KOPT-K1 (cell line): ENCODE data around the gene BLMH.
A peak's percentile ranks its signal among the peaks of the same experiment; 100 is the strongest.

ENCODE experiments used
- H3K27ac ChIP-seq: fragments of 200-600 bp; sonication (generic); 2 replicates; pipeline ENCODE4 v1.5.1; 2016; ENCODE audit warnings: antibody characterized with exemption, mild to moderate bottlenecking, low read depth, low read length; ENCODE audit not compliant: poor library complexity, severe bottlenecking
- H3K36me3 ChIP-seq: fragments of 200-600 bp; sonication (generic); 2 replicates; pipeline ENCODE4 v1.5.1; 2017; ENCODE audit warnings: antibody characterized with exemption, mild to moderate bottlenecking, low read length, moderate library complexity; ENCODE audit not compliant: insufficient read depth
- H3K9me3 ChIP-seq: fragments of 200-600 bp; sonication (generic); 2 replicates; pipeline ENCODE4 v1.5.1; 2017; ENCODE audit warnings: antibody characterized with exemption, low read length, mild to moderate bottlenecking; ENCODE audit not compliant: insufficient read depth, poor library complexity, severe bottlenecking

Gene BLMH

GRCh38 chr17:30318155-30318554 is 26.4 kb upstream of the BLMH start:
- H3K36me3 ChIP-seq = no peaks in the 10 kb centered on the region
- no peak overlapping the region for H3K27ac ChIP-seq
- no peaks in the 10 kb centered on the region for H3K9me3 ChIP-seq

GRCh38 chr17:30316736-30317135 is 25.0 kb upstream of the BLMH start:
- Histone ChIP-seq H3K36me3 (no peaks in the 10 kb centered on the region), H3K27ac (no peak overlapping the region)

GRCh38 chr17:30315106-30315505 is 23.4 kb upstream of the BLMH start:
- no peak overlapping the region for H3K27ac ChIP-seq
- no peaks in the 10 kb centered on the region for H3K36me3 ChIP-seq
- no peaks in the 10 kb centered on the region for H3K9me3 ChIP-seq

More at GRCh38 chr17:30316736-30317135, 25.0 kb upstream of the BLMH start:
- H3K9me3 ChIP-seq = no peaks in the 10 kb centered on the region

- Histone ChIP-seq H3K36me3 (no peaks in the 10 kb centered on the region), H3K27ac (no peak overlapping the region), H3K9me3 (no peaks in the 10 kb centered on the region)
These were observed 22.7 kb upstream of the BLMH start for GRCh38 chr17:30314474-30314873.

- H3K27ac ChIP-seq = no peak overlapping the region
- H3K36me3 ChIP-seq = no peaks in the 10 kb centered on the region
- H3K9me3 ChIP-seq = no peaks in the 10 kb centered on the region
These were observed 20.5 kb upstream of the BLMH start for GRCh38 chr17:30312226-30312625.

GRCh38 chr17:30310562-30310961 is 18.8 kb upstream of the BLMH start:
- Histone ChIP-seq H3K27ac (no peak overlapping the region), H3K9me3 (no peaks in the 10 kb centered on the region), H3K36me3 (no peaks in the 10 kb centered on the region)

GRCh38 chr17:30309591-30309990 is 17.8 kb upstream of the BLMH start:
- Histone ChIP-seq H3K27ac (no peak overlapping the region), H3K36me3 (no peaks in the 10 kb centered on the region), H3K9me3 (no peaks in the 10 kb centered on the region)

- no peaks in the 10 kb centered on the region for H3K36me3 ChIP-seq
- H3K27ac ChIP-seq = no peak overlapping the region
- H3K9me3 ChIP-seq = no peaks in the 10 kb centered on the region
These were observed 16.7 kb upstream of the BLMH start for GRCh38 chr17:30308406-30308805.

- Histone ChIP-seq H3K9me3 (peaks cover 7% of the 10 kb centered on the region), H3K27ac (no peak overlapping the region), H3K36me3 (no peaks in the 10 kb centered on the region)
These were observed 13.0 kb upstream of the BLMH start for GRCh38 chr17:30304778-30305177.

GRCh38 chr17:30302241-30302640 is 10.5 kb upstream of the BLMH start:
- Histone ChIP-seq H3K27ac (no peak overlapping the region), H3K36me3 (no peaks in the 10 kb centered on the region), H3K9me3 (peaks cover 12% of the 10 kb centered on the region)

GRCh38 chr17:30300818-30301217 is 9.1 kb upstream of the BLMH start:
- Histone ChIP-seq H3K9me3 (peaks cover 15% of the 10 kb centered on the region), H3K36me3 (no peaks in the 10 kb centered on the region), H3K27ac (no peak overlapping the region)

- Histone ChIP-seq H3K36me3 (no peaks in the 10 kb centered on the region), H3K9me3 (peaks cover 15% of the 10 kb centered on the region), H3K27ac (no peak overlapping the region)
These were observed 7.3 kb upstream of the BLMH start for GRCh38 chr17:30299000-30299399.

GRCh38 chr17:30297715-30298114 is 6.0 kb upstream of the BLMH start:
- H3K9me3 ChIP-seq = peaks cover 15% of the 10 kb centered on the region
- H3K27ac ChIP-seq = no peak overlapping the region
- H3K36me3 ChIP-seq = no peaks in the 10 kb centered on the region

GRCh38 chr17:30296499-30297080 is 4.8 kb upstream of the BLMH start:
- H3K36me3 ChIP-seq = no peaks in the 10 kb centered on the region
- H3K9me3 ChIP-seq = peaks cover 15% of the 10 kb centered on the region
- no peak overlapping the region for H3K27ac ChIP-seq

- H3K9me3 ChIP-seq = peaks cover 4% of the 10 kb centered on the region
- H3K36me3 ChIP-seq = peaks cover 21% of the 10 kb centered on the region
- H3K27ac ChIP-seq = peak overlapping the region; percentile 71
These were observed 628 bp upstream of the BLMH start for GRCh38 chr17:30292286-30292858.
